ENCODE results near the gene TMEM250.
A peak's percentile ranks its signal among the peaks of the same experiment; 100 is the strongest.
"Not testable (repeated sequence)": the region's sequence is repeated elsewhere in the genome, so short reads cannot be mapped to it uniquely, and the experiment has no call there.

Gene TMEM250

GRCh38 chr9:136103651-136104487 lies 14.8 kb downstream of the TMEM250 start:
- no peak for DNase-seq (ENCODE audit: low read depth, low spot score)
- Histone ChIP-seq H3K4me1 (ENCODE audit: control insufficient read depth, insufficient read depth, low read length) (peaks cover 23% of the 10 kb centered on the region), H3K4me3 (ENCODE audit: low read length) (no peak overlapping the region), H3K9me3 (ENCODE audit: control insufficient read depth, insufficient read depth, low read length) (no peaks in the 10 kb centered on the region), H3K36me3 (ENCODE audit: control insufficient read depth, insufficient read depth, low read length) (no peaks in the 10 kb centered on the region), H3K27ac (ENCODE audit: low read length) (no peak overlapping the region), H3K27me3 (ENCODE audit: control insufficient read depth, insufficient read depth, low read length) (no peaks in the 10 kb centered on the region)
- WGBS (ENCODE audit: insufficient coverage, insufficient read length), result no CpG with 5 or more reads among the region's 34 CpGs

- H3K27ac ChIP-seq (ENCODE audit: low read length); H3K27me3 ChIP-seq (ENCODE audit: control insufficient read depth, insufficient read depth, low read length); H3K9me3 ChIP-seq (ENCODE audit: control insufficient read depth, insufficient read depth, low read length); H3K4me3 ChIP-seq (ENCODE audit: low read length); DNase-seq (ENCODE audit: low read depth, low spot score); H3K36me3 ChIP-seq (ENCODE audit: control insufficient read depth, insufficient read depth, low read length): not testable (repeated sequence)
- no CpG with 5 or more reads among the region's 27 CpGs for WGBS (ENCODE audit: insufficient coverage, insufficient read length)
- H3K4me1 ChIP-seq (ENCODE audit: control insufficient read depth, insufficient read depth, low read length), result peaks cover 17% of the 10 kb centered on the region
Observed at GRCh38 chr9:136101615-136102074, 17.0 kb downstream of the TMEM250 start.

- no CpG with 5 or more reads among the region's 30 CpGs for WGBS (ENCODE audit: insufficient coverage, insufficient read length)
- Histone ChIP-seq H3K9me3 (ENCODE audit: control insufficient read depth, insufficient read depth, low read length) (no peaks in the 10 kb centered on the region), H3K27me3 (ENCODE audit: control insufficient read depth, insufficient read depth, low read length) (no peaks in the 10 kb centered on the region), H3K36me3 (ENCODE audit: control insufficient read depth, insufficient read depth, low read length) (no peaks in the 10 kb centered on the region), H3K4me1 (ENCODE audit: control insufficient read depth, insufficient read depth, low read length) (peaks cover 17% of the 10 kb centered on the region), H3K27ac (ENCODE audit: low read length) (no peak overlapping the region), H3K4me3 (ENCODE audit: low read length) (no peak overlapping the region)
- no peak for DNase-seq (ENCODE audit: low read depth, low spot score)
Observed at GRCh38 chr9:136100700-136101614, 17.7 kb downstream of the TMEM250 start.

GRCh38 chr9:136099542-136099941 lies 19.1 kb downstream of the TMEM250 start:
- Histone ChIP-seq H3K36me3 (ENCODE audit: control insufficient read depth, insufficient read depth, low read length) (no peaks in the 10 kb centered on the region), H3K9me3 (ENCODE audit: control insufficient read depth, insufficient read depth, low read length) (no peaks in the 10 kb centered on the region), H3K27ac (ENCODE audit: low read length) (no peak overlapping the region), H3K4me3 (ENCODE audit: low read length) (no peak overlapping the region), H3K27me3 (ENCODE audit: control insufficient read depth, insufficient read depth, low read length) (no peaks in the 10 kb centered on the region), H3K4me1 (ENCODE audit: control insufficient read depth, insufficient read depth, low read length) (peaks cover 13% of the 10 kb centered on the region)
- DNase-seq (ENCODE audit: low read depth, low spot score), result no peak
- no CpG with 5 or more reads among the region's 25 CpGs for WGBS (ENCODE audit: insufficient coverage, insufficient read length)

GRCh38 chr9:136098844-136099243 lies 19.8 kb downstream of the TMEM250 start:
- Histone ChIP-seq H3K4me3 (ENCODE audit: low read length) (no peak overlapping the region), H3K4me1 (ENCODE audit: control insufficient read depth, insufficient read depth, low read length) (peaks cover 10% of the 10 kb centered on the region), H3K27ac (ENCODE audit: low read length) (no peak overlapping the region), H3K27me3 (ENCODE audit: control insufficient read depth, insufficient read depth, low read length) (no peaks in the 10 kb centered on the region; the same call in 1 of the 2 replicates), H3K36me3 (ENCODE audit: control insufficient read depth, insufficient read depth, low read length) (no peaks in the 10 kb centered on the region), H3K9me3 (ENCODE audit: control insufficient read depth, insufficient read depth, low read length) (no peaks in the 10 kb centered on the region)
- WGBS (ENCODE audit: insufficient coverage, insufficient read length), result no CpG with 5 or more reads among the region's 14 CpGs
- DNase-seq (ENCODE audit: low read depth, low spot score), result no peak

GRCh38 chr9:136098210-136098609 lies 20.5 kb downstream of the TMEM250 start:
- no peaks in the 10 kb centered on the region; the same call in 1 of the 2 replicates for H3K27me3 ChIP-seq (ENCODE audit: control insufficient read depth, insufficient read depth, low read length)
- H3K4me3 ChIP-seq (ENCODE audit: low read length), result no peak overlapping the region
- DNase-seq (ENCODE audit: low read depth, low spot score), result no peak
- no peaks in the 10 kb centered on the region for H3K36me3 ChIP-seq (ENCODE audit: control insufficient read depth, insufficient read depth, low read length)
- H3K9me3 ChIP-seq (ENCODE audit: control insufficient read depth, insufficient read depth, low read length), result no peaks in the 10 kb centered on the region
- peaks cover 6% of the 10 kb centered on the region for H3K4me1 ChIP-seq (ENCODE audit: control insufficient read depth, insufficient read depth, low read length)
- no peak overlapping the region for H3K27ac ChIP-seq (ENCODE audit: low read length)
- WGBS (ENCODE audit: insufficient coverage, insufficient read length), result no CpG with 5 or more reads among the region's 11 CpGs

GRCh38 chr9:136096505-136097001 lies 22.1 kb downstream of the TMEM250 start:
- no peak overlapping the region for H3K4me3 ChIP-seq (ENCODE audit: low read length)
- no peak overlapping the region for H3K27ac ChIP-seq (ENCODE audit: low read length)
- no CpG with 5 or more reads among the region's 5 CpGs for WGBS (ENCODE audit: insufficient coverage, insufficient read length)
- peaks cover 9% of the 10 kb centered on the region for H3K4me1 ChIP-seq (ENCODE audit: control insufficient read depth, insufficient read depth, low read length)
- DNase-seq (ENCODE audit: low read depth, low spot score), result no peak
- no peaks in the 10 kb centered on the region for H3K9me3 ChIP-seq (ENCODE audit: control insufficient read depth, insufficient read depth, low read length)
- H3K27me3 ChIP-seq (ENCODE audit: control insufficient read depth, insufficient read depth, low read length), result no peaks in the 10 kb centered on the region; the same call in 1 of the 2 replicates
- no peaks in the 10 kb centered on the region for H3K36me3 ChIP-seq (ENCODE audit: control insufficient read depth, insufficient read depth, low read length)

- DNase-seq (ENCODE audit: low read depth, low spot score), result no peak
- H3K27ac ChIP-seq (ENCODE audit: low read length), result no peak within 1 kb of the TSS
- no peaks in the 10 kb centered on the region; the same call in 1 of the 2 replicates for H3K27me3 ChIP-seq (ENCODE audit: control insufficient read depth, insufficient read depth, low read length)
- H3K9me3 ChIP-seq (ENCODE audit: control insufficient read depth, insufficient read depth, low read length), result no peaks in the 10 kb centered on the region
- H3K4me3 ChIP-seq (ENCODE audit: low read length), result peak within 1 kb of the TSS; percentile 51; the same call in 1 of the 2 replicates
- no peaks in the 10 kb centered on the region for H3K36me3 ChIP-seq (ENCODE audit: control insufficient read depth, insufficient read depth, low read length)
- peaks cover 9% of the 10 kb centered on the region for H3K4me1 ChIP-seq (ENCODE audit: control insufficient read depth, insufficient read depth, low read length)
- no CpG with 5 or more reads among the region's 143 CpGs for WGBS (ENCODE audit: insufficient coverage, insufficient read length)
Observed at GRCh38 chr9:136095070-136096058, 23.3 kb downstream of the TMEM250 start, which contains the start of gene NACC2. Gene NACC2, minus strand, starts transcription at chr9:136095289. Its CDS starts 44,768 bp downstream, at chr9:136050521.

GRCh38 chr9:136093995-136094881 lies 24.4 kb downstream of the TMEM250 start:
- no peaks in the 10 kb centered on the region for H3K9me3 ChIP-seq (ENCODE audit: control insufficient read depth, insufficient read depth, low read length)
- no peaks in the 10 kb centered on the region; the same call in 1 of the 2 replicates for H3K27me3 ChIP-seq (ENCODE audit: control insufficient read depth, insufficient read depth, low read length)
- H3K27ac ChIP-seq (ENCODE audit: low read length), result no peak overlapping the region
- peak overlapping the region; percentile 40; the same call in 1 of the 2 replicates for H3K4me3 ChIP-seq (ENCODE audit: low read length)
- H3K36me3 ChIP-seq (ENCODE audit: control insufficient read depth, insufficient read depth, low read length), result no peaks in the 10 kb centered on the region
- WGBS (ENCODE audit: insufficient coverage, insufficient read length), result no CpG with 5 or more reads among the region's 74 CpGs
- no peak for DNase-seq (ENCODE audit: low read depth, low spot score)
- H3K4me1 ChIP-seq (ENCODE audit: control insufficient read depth, insufficient read depth, low read length), result peaks cover 12% of the 10 kb centered on the region

All from iPS DF 6.9 (cell line).